HEK293 (cell line): Measurements from ENCODE around the gene TCEA3.

Experiments
- CTCF ChIA-PET: fragments of 350-600 bp; formaldehyde crosslinking; extraction: SDS; loops from one replicate; lab custom pipeline; 2021; ENCODE audit warnings: antibody characterized with exemption; lab: Yijun Ruan, JAX
- POLR2A ChIA-PET: fragments of 300-600 bp; formaldehyde crosslinking; extraction: SDS; loops from one replicate; lab custom pipeline; 2020; ENCODE audit warnings: antibody characterized with exemption, inconsistent platforms; lab: Yijun Ruan, JAX
- H3K27ac ChIP-seq: fragments of 200-500 bp; sonication (Bioruptor generic); 2 replicates; pipeline ENCODE4 v1.5.1; 2014; ENCODE audit warnings: low read depth, low read length, control low read depth, inconsistent platforms; ENCODE audit errors: extremely low read depth
- H3K36me3 ChIP-seq, 2 experiments: fragments of 200-500 bp in 1 of 2; sonication (Bioruptor generic) in 1 of 2; 1 replicate in 1 of 2; 2 replicates in 1 of 2; pipeline ENCODE4 v1.5.1; 2014 to 2017; ENCODE audit warnings: inconsistent platforms in 2 of 2, low read length in 2 of 2; ENCODE audit not compliant: control insufficient read depth in 2 of 2, insufficient read depth in 1 of 2
- H3K4me1 ChIP-seq: fragments of 200-500 bp; sonication (Bioruptor generic); 2 replicates; pipeline ENCODE4 v1.5.1; 2014; ENCODE audit warnings: mild to moderate bottlenecking, low read length, inconsistent platforms; ENCODE audit not compliant: control insufficient read depth, insufficient read depth
- H3K4me3 ChIP-seq: 2 replicates; pipeline ENCODE4 v1.5.1; 2011; ENCODE audit warnings: low read depth, mild to moderate bottlenecking, control low read depth, low read length, moderate library complexity
- H3K9me3 ChIP-seq: fragments of 200-500 bp; sonication (Bioruptor generic); 2 replicates; pipeline ENCODE4 v1.5.1; 2014; ENCODE audit warnings: low read depth, low read length, inconsistent platforms; ENCODE audit not compliant: control insufficient read depth, insufficient read depth
- SCRT2 ChIP-seq: fragments of 450-650 bp; formaldehyde crosslinking; IDR thresholded peaks from 2 replicates; pipeline ENCODE4 v1.5.1; 2016; ENCODE audit warnings: missing biosample characterization, missing genetic modification characterization
- ZNF555 ChIP-seq: fragments of 450-650 bp; formaldehyde crosslinking; conservative IDR thresholded peaks from 2 replicates; pipeline ENCODE4 v1.5.1; 2017; ENCODE audit warnings: missing biosample characterization, mild to moderate bottlenecking, missing genetic modification characterization, inconsistent platforms

Gene TCEA3

GRCh38 chr1:23331713-23332112, 92.8 kb downstream of the TCEA3 start:
- CTCF ChIA-PET = interaction anchor here (0.6 kb wide), 1 partner anchor 224 kb away, joined by 3 read pairs; no protein-coding TSS in a partner anchor
- peak; percentile 69 for TF ChIP-seq SCRT2 (tag by site-specific recombination)
- no peak for TF ChIP-seq ZNF555 (tag by site-specific recombination)
- TF ChIP-seq, all 188 proteins: peak for 1
- Histone ChIP-seq H3K4me1 (no peaks in the 10 kb centered on the region), H3K27ac (no peak overlapping the region), H3K36me3 (peaks cover 95 to 97% of the 10 kb centered on the region in 2 experiments), H3K9me3 (no peaks in the 10 kb centered on the region), H3K4me3 (no peak overlapping the region)
- POLR2A ChIA-PET = interaction anchor here (0.6 to 0.7 kb wide), 2 partner anchors 69 to 495 kb away, joined by 3 read pairs; no protein-coding TSS in a partner anchor
